ENCODE measurements around the gene PARD3B. TPM values are rescaled to one million over a fixed set of nuclear protein-coding genes. Genes with fewer than 3 reads are reported as not detected.

Gene PARD3B
- total and polyA plus RNA-seq, 3 donors from 2014 or later = 14.6 to 36.8 (median 29.6) TPM

GRCh38 chr2:205540036-205540435, 994.8 kb downstream of the PARD3B start:
- 76 to 81% methylated on average over 5 of the region's 5 CpGs for WGBS, 2 donors
- no peaks in the 10 kb centered on the region for H3K9me3 ChIP-seq

GRCh38 chr2:205543262-205543843, 998.1 kb downstream of the PARD3B start:
- peaks cover 4% of the 10 kb centered on the region for H3K4me1 ChIP-seq
- no peak overlapping the region for H3K27ac ChIP-seq
- H3K9me3 ChIP-seq = no peaks in the 10 kb centered on the region
- no peaks in the 10 kb centered on the region for H3K36me3 ChIP-seq (ENCODE audit: low read depth, missing control alignments)
- no peak overlapping the region for H3K4me3 ChIP-seq
- 81 to 82% methylated on average over 5 of the region's 5 CpGs for WGBS, 2 donors
- no peaks in the 10 kb centered on the region for H3K27me3 ChIP-seq
- no peak for DNase-seq
- intact Hi-C loops (cut with DNase I; ENCODE audit: low total_unique reads) = no loop called here
- no peak for TF ChIP-seq POLR2A (IDR thresholded peaks at IDR 0.05)
- no peak for TF ChIP-seq CTCF (IDR thresholded peaks at IDR 0.05)

More at GRCh38 chr2:205540036-205540435, 994.8 kb downstream of the PARD3B start:
- Histone ChIP-seq H3K4me1 (peaks cover 4% of the 10 kb centered on the region), H3K36me3 (ENCODE audit: low read depth, missing control alignments) (no peaks in the 10 kb centered on the region), H3K27me3 (no peaks in the 10 kb centered on the region), H3K4me3 (no peak overlapping the region), H3K27ac (no peak overlapping the region)
- intact Hi-C loops (cut with DNase I; ENCODE audit: low total_unique reads) = no loop called here
- DNase-seq = no peak
- TF ChIP-seq POLR2A (IDR thresholded peaks at IDR 0.05) (no peak), CTCF (IDR thresholded peaks at IDR 0.05) (no peak)

GRCh38 chr2:205543937-205544702, 998.8 kb downstream of the PARD3B start:
- Histone ChIP-seq H3K36me3 (ENCODE audit: low read depth, missing control alignments) (no peaks in the 10 kb centered on the region), H3K4me3 (no peak overlapping the region), H3K9me3 (no peaks in the 10 kb centered on the region), H3K27me3 (no peaks in the 10 kb centered on the region), H3K4me1 (peaks cover 4% of the 10 kb centered on the region), H3K27ac (no peak overlapping the region)
- TF ChIP-seq POLR2A (IDR thresholded peaks at IDR 0.05) (no peak), CTCF (IDR thresholded peaks at IDR 0.05) (no peak)
- intact Hi-C loops (cut with DNase I; ENCODE audit: low total_unique reads) = no loop called here
- no peak for DNase-seq
- WGBS, 2 donors = 41 to 56% methylated on average over 2 of the region's 2 CpGs

GRCh38 chr2:205545971-205546816, 1000.9 kb downstream of the PARD3B start:
- TF ChIP-seq POLR2A (IDR thresholded peaks at IDR 0.05) = no peak
- Histone ChIP-seq H3K4me3 (no peak overlapping the region), H3K27ac (no peak overlapping the region), H3K4me1 (no peaks in the 10 kb centered on the region), H3K9me3 (no peaks in the 10 kb centered on the region), H3K27me3 (no peaks in the 10 kb centered on the region), H3K36me3 (ENCODE audit: low read depth, missing control alignments) (no peaks in the 10 kb centered on the region)
- 81 to 84% methylated on average over 7 of the region's 7 CpGs for WGBS, 2 donors
- DNase-seq = no peak
- intact Hi-C loops (cut with DNase I; ENCODE audit: low total_unique reads) = no loop called here
